Esophagus squamous epithelium (tissue), 5 donors: ENCODE data around the gene MED13L. TPM values are rescaled to one million over a fixed set of nuclear protein-coding genes. Genes with fewer than 3 reads are reported as not detected.

Experiments
- DNase-seq: peaks from one replicate; lab custom pipeline; 2025; lab: John Stamatoyannopoulos, UW
- H3K27ac ChIP-seq, 4 donors: fragments of 200-600 bp; sonication (generic); one replicate each; pipeline ENCODE4 v1.5.1; 2016 to 2019; ENCODE audit warnings: mild to moderate bottlenecking in 1 of 4
- H3K27me3 ChIP-seq, 4 donors: fragments of 200-600 bp; sonication (generic); 1 replicate in 3 of 4; 2 replicates in 1 of 4; pipeline versions ENCODE4 v1.5.1 to v1.6.0; 2017 to 2021; ENCODE audit warnings: antibody characterized with exemption in 1 of 4
- H3K36me3 ChIP-seq, 3 donors: fragments of 200-600 bp; sonication (generic); one replicate each; pipeline ENCODE4 v1.5.1; 2016 to 2019
- H3K4me1 ChIP-seq, 3 donors: fragments of 200-600 bp; sonication (generic); one replicate each; pipeline ENCODE4 v1.5.1; 2017 to 2019
- H3K4me3 ChIP-seq, 4 donors: fragments of 200-600 bp; sonication (generic); 1 replicate in 3 of 4; 2 replicates in 1 of 4; pipeline ENCODE4 v1.5.1; 2016 to 2019; ENCODE audit warnings: mild to moderate bottlenecking in 2 of 4, moderate library complexity in 1 of 4
- H3K9me3 ChIP-seq, 3 donors: fragments of 200-600 bp; sonication (generic); one replicate each; pipeline ENCODE4 v1.5.1; 2016 to 2019
- POLR2A ChIP-seq, 4 donors: fragments of 450-650 bp; IDR thresholded peaks; one replicate each; pipeline ENCODE4 v1.6.1; 2017; ENCODE audit warnings: antibody characterized with exemption in 4 of 4, mild to moderate bottlenecking in 4 of 4, moderate library complexity in 3 of 4
- WGBS, 2 donors: methylation state at CpG; one replicate each; pipeline ENCODE4 v1.1.5; 2018; 5-methylcytosine and 5-hydroxymethylcytosine counted together
- intact Hi-C: fragments of 100-400 bp; cut with DNase I; formaldehyde crosslinking; loops from one replicate; pipeline ENCODE4 v1.15.0; 2022
- total RNA-seq, 4 donors: library from RNA; depleted of rRNA; stranded (reverse); fragments of >200 nt; gene quantifications; one replicate each; pipeline ENCODE4 v1.1.0, GENCODE V29; 2016
- TF ChIP-seq, protein P1 (sequence below), 6 experiments: fragments of 450-650 bp in 4 of 6; fragments of 200-600 bp in 2 of 6; sonication (generic) in 2 of 6; IDR thresholded peaks; one replicate each; pipeline ENCODE4 v1.5.1; 2016 to 2019; ENCODE audit warnings: antibody characterized with exemption in 6 of 6, mild to moderate bottlenecking in 4 of 6, moderate library complexity in 4 of 6
- donor health status: DM: yes; HTN: yes; CAD: no.

MED13L gene
- total RNA-seq, 4 donors from 2014 or later, result 52.2 to 137 (median 62.1) TPM

- Histone ChIP-seq H3K9me3 (no peaks in the 10 kb centered on the region), H3K27ac (no peak overlapping the region), H3K4me3 (no peak overlapping the region), H3K27me3 (no peaks in the 10 kb centered on the region), H3K4me1 (peaks cover 8 to 25% (median 13%) of the 10 kb centered on the region in 3 donors), H3K36me3 (no peaks in the 10 kb centered on the region)
- intact Hi-C loops, result no loop called here
- 82 to 95% methylated on average over 4 of the region's 4 CpGs for WGBS, 2 donors
- TF ChIP-seq, protein P1, sequence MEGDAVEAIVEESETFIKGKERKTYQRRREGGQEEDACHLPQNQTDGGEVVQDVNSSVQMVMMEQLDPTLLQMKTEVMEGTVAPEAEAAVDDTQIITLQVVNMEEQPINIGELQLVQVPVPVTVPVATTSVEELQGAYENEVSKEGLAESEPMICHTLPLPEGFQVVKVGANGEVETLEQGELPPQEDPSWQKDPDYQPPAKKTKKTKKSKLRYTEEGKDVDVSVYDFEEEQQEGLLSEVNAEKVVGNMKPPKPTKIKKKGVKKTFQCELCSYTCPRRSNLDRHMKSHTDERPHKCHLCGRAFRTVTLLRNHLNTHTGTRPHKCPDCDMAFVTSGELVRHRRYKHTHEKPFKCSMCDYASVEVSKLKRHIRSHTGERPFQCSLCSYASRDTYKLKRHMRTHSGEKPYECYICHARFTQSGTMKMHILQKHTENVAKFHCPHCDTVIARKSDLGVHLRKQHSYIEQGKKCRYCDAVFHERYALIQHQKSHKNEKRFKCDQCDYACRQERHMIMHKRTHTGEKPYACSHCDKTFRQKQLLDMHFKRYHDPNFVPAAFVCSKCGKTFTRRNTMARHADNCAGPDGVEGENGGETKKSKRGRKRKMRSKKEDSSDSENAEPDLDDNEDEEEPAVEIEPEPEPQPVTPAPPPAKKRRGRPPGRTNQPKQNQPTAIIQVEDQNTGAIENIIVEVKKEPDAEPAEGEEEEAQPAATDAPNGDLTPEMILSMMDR (IDR thresholded peaks at IDR 0.05), result no peak
- no peak for TF ChIP-seq POLR2A (IDR thresholded peaks at IDR 0.05)
- DNase-seq, result no peak
These were observed 24.1 kb upstream of the MED13L start for GRCh38 chr12:116301621-116302020.

DNA sequence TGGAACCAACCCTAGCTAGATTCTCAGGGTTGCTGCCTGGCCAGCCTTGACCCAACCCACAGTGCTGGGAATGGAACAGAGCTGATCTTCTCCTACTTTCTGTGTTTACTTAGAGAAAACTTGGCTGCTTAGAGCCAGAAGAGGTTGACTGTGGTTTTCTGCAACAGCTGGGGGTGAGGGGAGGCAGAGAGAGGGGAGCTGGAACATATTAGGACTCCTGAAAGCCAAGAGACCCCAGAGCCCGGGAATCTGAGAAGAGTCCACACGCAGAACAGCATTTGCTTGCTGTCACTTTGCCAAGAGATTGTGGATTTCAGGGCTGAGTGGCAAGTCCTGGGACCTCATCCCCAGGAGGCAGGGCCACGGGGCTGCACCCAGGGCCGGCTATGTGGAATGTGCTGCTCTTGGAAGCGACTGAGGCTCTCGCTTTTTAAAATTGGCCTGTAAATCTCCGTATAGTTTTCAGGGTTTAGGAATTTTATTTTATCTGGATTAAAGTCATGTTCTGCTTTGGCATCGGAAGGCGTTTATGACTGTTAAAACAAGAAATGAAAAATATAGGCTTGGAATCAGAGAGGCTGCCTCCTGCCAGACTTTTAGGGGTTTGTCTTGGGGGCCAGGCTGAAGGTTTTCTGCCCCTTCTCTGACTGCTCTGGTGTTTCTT lies 22.3 kb upstream of the MED13L start:
- Histone ChIP-seq H3K9me3 (no peaks in the 10 kb centered on the region), H3K27me3 (no peaks in the 10 kb centered on the region), H3K36me3 (no peaks in the 10 kb centered on the region), H3K4me3 (no peak overlapping the region), H3K4me1 (peaks cover 8 to 25% (median 13%) of the 10 kb centered on the region in 3 donors), H3K27ac (peak overlapping the region in 3 of 4 donors; percentile 45 to 62 (median 46))
- no peak for DNase-seq
- intact Hi-C loops, result no loop called here
- WGBS, 2 donors, result 34 to 46% methylated on average over 8 to 9 of the region's 9 CpGs
- no peak for TF ChIP-seq POLR2A (IDR thresholded peaks at IDR 0.05)
- TF ChIP-seq, protein P1 (IDR thresholded peaks at IDR 0.05), result no peak

DNA sequence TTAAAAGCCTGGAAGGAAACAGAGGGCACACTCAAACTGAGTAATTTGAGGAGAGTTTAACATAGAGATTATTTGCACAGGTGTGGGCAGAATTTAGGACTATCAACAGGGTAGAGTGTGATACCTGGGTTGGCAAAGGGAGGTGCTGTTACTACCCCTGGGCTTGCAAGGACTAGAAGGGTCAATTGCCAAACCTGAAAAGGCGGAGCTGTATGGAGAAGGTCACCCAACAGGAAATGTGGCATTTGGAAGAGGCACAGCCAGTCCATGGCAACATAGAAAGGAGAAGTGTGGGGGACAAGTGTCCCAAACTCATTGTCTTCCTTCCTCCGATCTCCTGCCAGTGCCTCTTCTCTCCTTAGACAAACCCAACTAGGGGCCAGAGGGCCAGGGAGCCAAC lies 21.6 kb upstream of the MED13L start:
- intact Hi-C loops, result no loop called here
- H3K27me3 ChIP-seq, result no peaks in the 10 kb centered on the region
- no peaks in the 10 kb centered on the region for H3K9me3 ChIP-seq
- no peak for DNase-seq
- no peaks in the 10 kb centered on the region for H3K36me3 ChIP-seq
- TF ChIP-seq, protein P1 (IDR thresholded peaks at IDR 0.05), result peak in 1 of 6 experiments; percentile 37
- TF ChIP-seq POLR2A (IDR thresholded peaks at IDR 0.05), result no peak
- peak overlapping the region in 2 of 4 donors; percentile 45 to 62 for H3K27ac ChIP-seq
- 79 to 84% methylated on average over 2 of the region's 2 CpGs for WGBS, 2 donors
- peaks cover 8 to 32% (median 13%) of the 10 kb centered on the region in 3 donors for H3K4me1 ChIP-seq
- no peak overlapping the region for H3K4me3 ChIP-seq

GRCh38 chr12:116298578-116298977 lies 21.1 kb upstream of the MED13L start:
- no peak for DNase-seq
- H3K27me3 ChIP-seq, result no peaks in the 10 kb centered on the region
- peaks cover 8 to 36% (median 13%) of the 10 kb centered on the region in 3 donors for H3K4me1 ChIP-seq
- no peaks in the 10 kb centered on the region for H3K9me3 ChIP-seq
- no peak overlapping the region for H3K4me3 ChIP-seq
- intact Hi-C loops, result no loop called here
- H3K36me3 ChIP-seq, result no peaks in the 10 kb centered on the region
- TF ChIP-seq, protein P1 (IDR thresholded peaks at IDR 0.05), result no peak
- TF ChIP-seq POLR2A (IDR thresholded peaks at IDR 0.05), result no peak
- WGBS, 2 donors, result 90 to 100% methylated on average over 2 of the region's 2 CpGs
- H3K27ac ChIP-seq, result no peak overlapping the region

DNA sequence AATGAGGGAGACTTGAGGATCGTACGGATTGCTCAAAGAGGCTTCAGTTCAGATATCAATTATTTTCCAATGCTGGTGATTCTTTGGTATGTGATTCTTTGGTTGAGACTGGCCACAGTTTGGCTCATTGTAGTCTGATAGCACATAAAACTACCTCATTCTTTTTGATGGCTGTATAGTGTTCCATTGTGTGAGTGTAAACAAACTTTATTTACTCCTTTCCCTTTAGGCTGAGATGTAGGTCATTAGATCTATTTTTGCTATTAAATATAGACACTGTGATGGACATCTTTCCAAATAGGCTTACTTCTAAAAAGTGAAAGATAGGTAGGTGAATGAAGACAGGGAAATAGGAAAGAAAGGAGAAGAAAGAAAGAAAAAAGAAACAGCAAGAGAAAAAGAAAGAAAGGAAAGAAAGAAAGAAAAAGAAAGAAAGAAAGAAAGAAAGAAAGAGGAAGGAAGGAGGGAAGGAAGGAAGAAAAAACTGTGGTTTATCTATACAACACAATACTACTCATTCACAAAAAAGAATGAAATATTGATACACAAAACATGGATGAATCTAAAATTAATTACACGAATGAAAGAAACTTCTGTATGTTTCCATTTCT lies 19.8 kb upstream of the MED13L start:
- intact Hi-C loops, result no loop called here
- no peak overlapping the region for H3K27ac ChIP-seq
- TF ChIP-seq, protein P1 (IDR thresholded peaks at IDR 0.05), result no peak
- TF ChIP-seq POLR2A (IDR thresholded peaks at IDR 0.05), result no peak
- peaks cover 8 to 42% (median 13%) of the 10 kb centered on the region in 3 donors for H3K4me1 ChIP-seq
- WGBS, 2 donors, result 78 to 91% methylated on average over 3 of the region's 3 CpGs
- DNase-seq, result no peak
- H3K36me3 ChIP-seq, result no peaks in the 10 kb centered on the region
- H3K27me3 ChIP-seq, result no peaks in the 10 kb centered on the region
- H3K9me3 ChIP-seq, result no peaks in the 10 kb centered on the region
- H3K4me3 ChIP-seq, result no peak overlapping the region
